Ovary (tissue), 9 donors: ENCODE results near the gene KIAA1755. TPM values are rescaled to one million over a fixed set of nuclear protein-coding genes. Genes with fewer than 3 reads are reported as not detected.

Experiments
- DNase-seq, 5 donors: peaks; one replicate each; pipeline ENCODE4 v3.0.0-alpha.2; 2019 to 2020
- H3K27ac ChIP-seq, 2 donors: fragments of 200-600 bp; one replicate each; pipeline versions ENCODE4 v1.5.1 to v1.8.0; 2019 to 2022
- H3K27me3 ChIP-seq: fragments of 200-600 bp; one replicate; pipeline ENCODE4 v1.8.0; 2022
- H3K36me3 ChIP-seq: fragments of 200-600 bp; sonication (generic); one replicate; pipeline ENCODE4 v1.5.1; 2019
- H3K4me1 ChIP-seq: one replicate; pipeline ENCODE4 v1.8.1; 2013; ENCODE audit warnings: mild to moderate bottlenecking, moderate library complexity; ENCODE audit not compliant: insufficient read depth
- H3K4me3 ChIP-seq: fragments of 200-600 bp; sonication (generic); one replicate; pipeline ENCODE4 v1.5.1; 2017
- H3K9me3 ChIP-seq, 2 donors: fragments of 200-600 bp in 1 of 2; sonication (generic) in 1 of 2; one replicate each; pipeline versions ENCODE4 v1.5.1 to v1.8.1; 2013 to 2019; ENCODE audit warnings: mild to moderate bottlenecking in 1 of 2, moderate library complexity in 1 of 2
- EP300 ChIP-seq: sonication (generic); formaldehyde crosslinking; IDR thresholded peaks from one replicate; pipeline ENCODE4 v1.6.1; 2017; ENCODE audit warnings: antibody characterized with exemption
- POLR2A ChIP-seq: fragments of 450-650 bp; IDR thresholded peaks from one replicate; pipeline ENCODE4 v1.6.1; 2017; ENCODE audit warnings: antibody characterized with exemption, mild to moderate bottlenecking, moderate library complexity
- WGBS, 3 donors: extraction: QIAGEN DNeasy Blood & Tissue Kit in 1 of 3; methylation state at CpG; one replicate each; pipeline versions ENCODE4 v1.1.5 to v1.1.7; 2013 to 2017; 5-methylcytosine and 5-hydroxymethylcytosine counted together
- intact Hi-C, 4 donors: fragments of 100-400 bp; cut with DNase I; formaldehyde crosslinking; loops; one replicate each; pipeline versions ENCODE4 v1.11.0 to v1.15.1; 2022 to 2023
- polyA plus RNA-seq, 2 donors: library from polyadenylated mRNA; stranded (reverse); fragments of 200-250 nt in 1 of 2; fragments of 350-450 nt in 1 of 2; fragmentation: Illumina TruSeq in 1 of 2; extraction: RNeasy Lipid Tissue Mini Kit (QIAGEN cat#74804) in 1 of 2; gene quantifications; one replicate each; pipeline ENCODE4 v1.2.3, GENCODE V29; 2013 to 2014
- total RNA-seq, 7 donors: library from RNA; depleted of rRNA in 2 of 7; stranded (reverse); fragments of >200 nt in 2 of 7; fragmentation: NEBNext Ultra II Directional in 3 of 7; extraction: Animal tissue kit (Norgen Biotek cat#: 25700) in 3 of 7; gene quantifications; one replicate each; pipeline versions ENCODE4 v1.1.0 to v1.2.4, GENCODE V29; 2016 to 2023
- TF ChIP-seq, protein P1 (sequence below), 3 donors: fragments of 450-650 bp in 2 of 3; fragments of 200-600 bp in 1 of 3; IDR thresholded peaks; one replicate each; pipeline versions ENCODE4 v1.5.1 to v1.8.0; 2016 to 2022; ENCODE audit warnings: antibody characterized with exemption in 3 of 3, mild to moderate bottlenecking in 1 of 3
- donor health status: DM: no; HTN: no; CAD: no; lungs with moderate emphysema.
- donor health status: DM: no; HTN: no; CAD: no.
- donor health status: Bipolar disorder and iron deficiency.
- donor health status: DM: yes; HTN: yes; CAD: no.
- donor health status: DM: no; HTN: no; CAD: no.
- donor health status: DM: yes; HTN: yes; CAD: no.

The KIAA1755 gene
- total and polyA plus RNA-seq, 9 donors = 4.4 to 29.7 (median 12.0) TPM

DNA sequence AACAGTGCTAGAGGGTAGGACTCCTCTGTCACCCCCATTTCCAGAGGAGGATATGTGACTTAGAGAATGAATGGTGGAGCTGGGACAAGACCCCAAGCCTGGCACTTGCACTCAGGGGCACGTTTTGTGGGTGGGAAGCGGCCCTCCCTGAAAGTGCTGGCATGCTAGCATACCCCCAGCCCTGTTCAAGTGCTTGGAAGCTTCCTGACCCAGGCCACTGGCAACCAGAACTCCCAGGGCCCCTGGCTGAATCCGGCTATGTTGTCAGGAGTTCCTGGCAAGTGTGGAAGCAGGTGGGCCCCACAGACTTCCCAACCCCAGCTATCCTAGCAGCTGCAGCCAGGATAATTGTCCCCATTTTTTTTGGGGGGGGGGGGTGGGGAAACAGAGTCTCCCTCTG, 59.9 kb downstream of the KIAA1755 start:
- 86 to 91% (median 87%) methylated on average over 3 of the region's 3 CpGs for WGBS, 3 donors
- H3K4me3 ChIP-seq = no peak overlapping the region
- no peaks in the 10 kb centered on the region for H3K27me3 ChIP-seq
- no peaks in the 10 kb centered on the region for H3K9me3 ChIP-seq
- H3K27ac ChIP-seq = no peak overlapping the region
- no peaks in the 10 kb centered on the region for H3K36me3 ChIP-seq
- no peak for DNase-seq
- H3K4me1 ChIP-seq = no peaks in the 10 kb centered on the region
- intact Hi-C loops = no loop called here
- TF ChIP-seq, protein P1, sequence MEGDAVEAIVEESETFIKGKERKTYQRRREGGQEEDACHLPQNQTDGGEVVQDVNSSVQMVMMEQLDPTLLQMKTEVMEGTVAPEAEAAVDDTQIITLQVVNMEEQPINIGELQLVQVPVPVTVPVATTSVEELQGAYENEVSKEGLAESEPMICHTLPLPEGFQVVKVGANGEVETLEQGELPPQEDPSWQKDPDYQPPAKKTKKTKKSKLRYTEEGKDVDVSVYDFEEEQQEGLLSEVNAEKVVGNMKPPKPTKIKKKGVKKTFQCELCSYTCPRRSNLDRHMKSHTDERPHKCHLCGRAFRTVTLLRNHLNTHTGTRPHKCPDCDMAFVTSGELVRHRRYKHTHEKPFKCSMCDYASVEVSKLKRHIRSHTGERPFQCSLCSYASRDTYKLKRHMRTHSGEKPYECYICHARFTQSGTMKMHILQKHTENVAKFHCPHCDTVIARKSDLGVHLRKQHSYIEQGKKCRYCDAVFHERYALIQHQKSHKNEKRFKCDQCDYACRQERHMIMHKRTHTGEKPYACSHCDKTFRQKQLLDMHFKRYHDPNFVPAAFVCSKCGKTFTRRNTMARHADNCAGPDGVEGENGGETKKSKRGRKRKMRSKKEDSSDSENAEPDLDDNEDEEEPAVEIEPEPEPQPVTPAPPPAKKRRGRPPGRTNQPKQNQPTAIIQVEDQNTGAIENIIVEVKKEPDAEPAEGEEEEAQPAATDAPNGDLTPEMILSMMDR (IDR thresholded peaks at IDR 0.05) = no peak
- TF ChIP-seq POLR2A (no peak), EP300 (no peak)

DNA sequence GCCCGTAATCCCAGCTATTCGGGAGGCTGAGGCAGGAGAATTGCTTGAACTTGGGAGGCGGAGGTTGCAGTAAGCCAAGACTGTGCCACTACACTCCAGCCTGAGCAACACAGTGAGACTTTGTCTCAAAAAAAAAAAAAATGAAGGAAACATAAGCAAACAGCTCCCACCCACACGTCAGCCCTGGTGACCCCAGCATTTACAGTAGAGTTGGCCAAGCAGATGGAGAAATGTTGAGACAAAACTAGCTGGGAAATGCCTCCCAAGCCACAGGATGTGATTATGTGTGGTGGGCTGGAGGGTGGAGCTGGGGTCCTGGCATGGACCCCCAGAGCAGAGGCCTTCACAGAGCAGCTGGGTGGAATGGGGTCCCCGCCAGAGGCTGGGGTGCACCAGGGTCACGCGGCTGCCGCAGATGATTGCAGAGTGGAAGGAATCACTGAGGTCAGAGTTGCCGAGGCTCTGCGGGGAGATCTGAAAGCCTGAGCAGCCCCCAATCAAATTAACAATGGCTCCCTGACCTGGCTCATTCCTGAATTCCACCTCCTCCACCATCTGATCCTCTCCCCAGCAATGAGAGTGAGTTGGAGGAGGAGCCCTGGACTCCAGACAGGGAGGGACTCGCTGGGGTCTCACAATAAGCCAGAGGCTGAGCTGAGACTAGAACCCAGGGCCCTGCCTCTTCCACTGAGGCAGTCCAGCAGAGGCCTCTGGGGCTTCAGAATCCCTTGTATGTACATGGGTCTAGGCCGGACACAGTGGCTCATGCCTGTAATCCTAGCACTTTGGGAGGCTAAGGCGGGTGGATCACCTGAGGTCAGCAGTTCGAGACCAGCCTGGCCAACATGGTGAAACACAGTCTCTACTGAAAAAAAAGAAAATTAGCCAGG, 60.8 kb downstream of the KIAA1755 start:
- H3K36me3 ChIP-seq = no peaks in the 10 kb centered on the region
- H3K27me3 ChIP-seq = no peaks in the 10 kb centered on the region
- H3K4me1 ChIP-seq = no peaks in the 10 kb centered on the region
- intact Hi-C loops = no loop called here
- TF ChIP-seq, protein P1 (IDR thresholded peaks at IDR 0.05) = no peak
- TF ChIP-seq EP300 (no peak), POLR2A (no peak)
- no peak overlapping the region for H3K4me3 ChIP-seq
- DNase-seq = no peak
- H3K9me3 ChIP-seq = no peaks in the 10 kb centered on the region
- no peak overlapping the region for H3K27ac ChIP-seq
- WGBS, 3 donors = 51 to 58% (median 57%) methylated on average over 14 of the region's 14 CpGs

DNA sequence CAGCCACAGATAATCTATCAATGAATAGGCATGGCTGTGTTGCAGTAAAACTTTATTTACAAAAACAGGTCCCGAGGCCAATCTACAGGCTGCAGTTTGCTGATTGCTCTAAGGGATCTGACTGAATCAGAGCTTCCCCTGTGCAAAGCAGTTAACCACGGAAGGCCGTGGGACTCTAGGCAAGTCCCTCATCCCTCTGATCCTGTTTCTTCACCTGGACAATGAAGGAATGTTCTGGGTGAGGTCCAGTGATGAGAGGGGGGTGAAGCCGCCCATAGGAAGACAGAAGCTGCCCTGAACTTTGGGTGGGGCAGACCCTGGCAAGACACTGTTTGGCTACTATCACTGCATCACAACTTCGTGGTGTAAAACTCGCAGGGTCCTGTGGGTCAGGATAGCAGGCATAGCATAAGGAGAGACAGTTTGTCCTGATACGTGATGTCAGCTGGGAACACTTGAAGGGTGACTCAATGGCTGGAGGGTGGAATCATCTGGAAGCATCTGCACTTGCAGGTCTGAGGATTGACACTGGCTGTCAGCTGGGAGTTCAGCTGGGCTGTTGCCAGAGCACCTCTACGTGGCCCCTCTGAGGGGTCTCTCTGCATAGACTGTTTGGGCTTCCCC, 62.2 kb downstream of the KIAA1755 start:
- intact Hi-C loops = no loop called here
- TF ChIP-seq, protein P1 (IDR thresholded peaks at IDR 0.05) = no peak
- Histone ChIP-seq H3K9me3 (no peaks in the 10 kb centered on the region), H3K4me3 (no peak overlapping the region), H3K4me1 (no peaks in the 10 kb centered on the region), H3K36me3 (no peaks in the 10 kb centered on the region), H3K27me3 (no peaks in the 10 kb centered on the region), H3K27ac (no peak overlapping the region)
- no peak for DNase-seq
- 82 to 87% (median 82%) methylated on average over 8 of the region's 8 CpGs for WGBS, 3 donors

DNA sequence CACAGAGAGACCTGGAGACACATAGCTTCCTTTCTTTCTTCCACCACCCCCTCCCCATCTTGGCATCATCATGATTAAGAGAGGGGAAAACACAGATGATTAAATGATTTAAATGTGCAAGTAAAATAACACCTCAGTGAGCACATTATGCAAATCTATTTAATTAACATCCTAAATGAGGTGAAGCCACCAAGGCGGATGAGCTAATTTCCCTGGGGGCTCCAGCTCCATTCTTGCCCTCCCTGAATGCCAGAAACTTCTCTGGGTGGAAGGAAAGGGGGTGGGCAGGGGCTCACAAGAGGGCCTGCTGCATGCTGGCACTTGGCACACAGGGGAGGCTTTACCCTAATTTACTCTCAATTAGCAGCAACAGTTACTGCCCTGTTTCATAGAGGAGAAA, 62.9 kb downstream of the KIAA1755 start:
- no peaks in the 10 kb centered on the region for H3K4me1 ChIP-seq
- no peak overlapping the region for H3K4me3 ChIP-seq
- TF ChIP-seq, protein P1 (IDR thresholded peaks at IDR 0.05) = no peak
- no peak for TF ChIP-seq EP300
- no peak for TF ChIP-seq POLR2A
- H3K27ac ChIP-seq = no peak overlapping the region
- intact Hi-C loops = no loop called here
- WGBS, 3 donors = 91 to 95% (median 95%) methylated on average over 1 of the region's 1 CpG
- DNase-seq = no peak
- H3K27me3 ChIP-seq = no peaks in the 10 kb centered on the region
- no peaks in the 10 kb centered on the region for H3K9me3 ChIP-seq
- no peaks in the 10 kb centered on the region for H3K36me3 ChIP-seq
